Loucy (cell line): ENCODE results near the gene CLCNKB.

Source experiments
- H2AFZ ChIP-seq: fragments of 200-600 bp; sonication (generic); 2 replicates; pipeline ENCODE4 v1.6.0; 2016; ENCODE audit warnings: antibody characterized with exemption, mild to moderate bottlenecking, low read length, moderate library complexity
- H3F3A ChIP-seq: fragments of 200-600 bp; 2 replicates; pipeline ENCODE4 v1.6.0; 2016; ENCODE audit warnings: antibody characterized with exemption, low read depth, mild to moderate bottlenecking
- H3K27me3 ChIP-seq: fragments of 200-600 bp; sonication (generic); 2 replicates; pipeline ENCODE4 v1.6.1; 2014; ENCODE audit warnings: low read length, mild to moderate bottlenecking; ENCODE audit not compliant: insufficient read depth, poor library complexity, severe bottlenecking
- H3K36me3 ChIP-seq: fragments of 200-600 bp; sonication (generic); 2 replicates; pipeline ENCODE4 v1.6.1; 2016; ENCODE audit warnings: low read length; ENCODE audit not compliant: insufficient read depth
- H3K4me1 ChIP-seq: fragments of 200-600 bp; sonication (generic); 2 replicates; pipeline ENCODE4 v1.5.1; 2014; ENCODE audit warnings: low read length, mild to moderate bottlenecking; ENCODE audit not compliant: insufficient read depth, poor library complexity, severe bottlenecking
- H3K4me2 ChIP-seq: fragments of 200-600 bp; sonication (generic); 2 replicates; pipeline ENCODE4 v1.6.0; 2014; ENCODE audit warnings: antibody characterized with exemption, low read length, low read depth, mild to moderate bottlenecking; ENCODE audit not compliant: poor library complexity, severe bottlenecking
- H3K4me3 ChIP-seq: fragments of 200-600 bp; sonication (generic); 2 replicates; pipeline ENCODE4 v1.5.1; 2014; ENCODE audit warnings: low read length, mild to moderate bottlenecking, mixed read lengths; ENCODE audit not compliant: poor library complexity, severe bottlenecking
- H3K79me2 ChIP-seq: fragments of 200-600 bp; sonication (generic); 2 replicates; pipeline ENCODE4 v1.6.1; 2014; ENCODE audit warnings: low read length; ENCODE audit not compliant: insufficient read depth
- H3K9ac ChIP-seq: fragments of 200-600 bp; sonication (generic); 2 replicates; pipeline ENCODE4 v1.6.0; 2014; ENCODE audit warnings: mild to moderate bottlenecking, low read depth, low read length, moderate library complexity; ENCODE audit not compliant: poor library complexity, severe bottlenecking
- H3K9me2 ChIP-seq: fragments of 200-600 bp; sonication (generic); replicated peaks from 2 replicates; pipeline ENCODE4 v1.6.1; 2016; ENCODE audit warnings: low read depth, low read length, mixed read lengths
- H3K9me3 ChIP-seq: fragments of 200-600 bp; sonication (generic); 2 replicates; pipeline ENCODE4 v1.6.1; 2014; ENCODE audit warnings: mild to moderate bottlenecking, antibody characterized with exemption, low read length, low read depth; ENCODE audit not compliant: insufficient read depth
- H4K20me1 ChIP-seq: fragments of 200-600 bp; sonication (generic); 2 replicates; pipeline ENCODE4 v1.6.0; 2014; ENCODE audit warnings: antibody characterized with exemption, low read length, mild to moderate bottlenecking; ENCODE audit not compliant: insufficient read depth, poor library complexity, severe bottlenecking
- EZH2phosphoT487 ChIP-seq: fragments of 200-600 bp; IDR thresholded peaks from 2 replicates; pipeline ENCODE4 v1.6.1; 2018; ENCODE audit warnings: antibody characterized with exemption, mild to moderate bottlenecking, moderate library complexity, borderline replicate concordance
- TF ChIP-seq, protein P1 (sequence below): fragments of 200-600 bp; sonication (generic); conservative IDR thresholded peaks from 2 replicates; pipeline ENCODE4 v1.5.1; 2014; ENCODE audit warnings: mild to moderate bottlenecking, antibody characterized with exemption, low read length

CLCNKB gene

DNA sequence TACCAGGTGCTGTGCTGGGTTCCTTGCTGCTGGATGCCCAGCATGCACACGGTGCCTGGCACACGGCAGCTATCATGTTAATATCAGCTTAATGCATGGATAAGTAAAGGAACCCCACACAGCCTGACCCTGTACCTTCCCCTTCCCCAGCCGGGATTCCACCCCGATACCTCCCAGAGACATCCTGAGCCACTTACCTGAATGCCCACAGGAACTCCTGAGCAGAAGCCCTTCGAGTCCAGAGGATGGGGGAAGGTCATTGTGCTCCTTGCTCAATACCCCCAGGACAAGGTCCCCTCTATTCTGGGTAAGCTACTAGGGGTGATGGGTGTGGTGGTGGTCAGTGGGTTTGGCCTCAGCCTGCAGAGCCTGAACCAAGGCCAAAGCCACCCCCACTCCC, 28.5 kb downstream of the CLCNKB start:
- no peak overlapping the region for H3K4me2 ChIP-seq
- no peaks in the 10 kb centered on the region for H4K20me1 ChIP-seq
- H3K9me2 ChIP-seq, result no peaks in the 10 kb centered on the region
- H3K9ac ChIP-seq, result no peak overlapping the region
- H3K4me1 ChIP-seq, result peaks cover 4% of the 10 kb centered on the region
- H3F3A ChIP-seq, result no peaks in the 10 kb centered on the region
- no peaks in the 10 kb centered on the region for H3K36me3 ChIP-seq
- no peak overlapping the region for H3K4me3 ChIP-seq
- H3K79me2 ChIP-seq, result no peaks in the 10 kb centered on the region
- no peak overlapping the region for H2AFZ ChIP-seq
- H3K9me3 ChIP-seq, result no peaks in the 10 kb centered on the region
- TF ChIP-seq EZH2phosphoT487, result no peak
- TF ChIP-seq, protein P1, sequence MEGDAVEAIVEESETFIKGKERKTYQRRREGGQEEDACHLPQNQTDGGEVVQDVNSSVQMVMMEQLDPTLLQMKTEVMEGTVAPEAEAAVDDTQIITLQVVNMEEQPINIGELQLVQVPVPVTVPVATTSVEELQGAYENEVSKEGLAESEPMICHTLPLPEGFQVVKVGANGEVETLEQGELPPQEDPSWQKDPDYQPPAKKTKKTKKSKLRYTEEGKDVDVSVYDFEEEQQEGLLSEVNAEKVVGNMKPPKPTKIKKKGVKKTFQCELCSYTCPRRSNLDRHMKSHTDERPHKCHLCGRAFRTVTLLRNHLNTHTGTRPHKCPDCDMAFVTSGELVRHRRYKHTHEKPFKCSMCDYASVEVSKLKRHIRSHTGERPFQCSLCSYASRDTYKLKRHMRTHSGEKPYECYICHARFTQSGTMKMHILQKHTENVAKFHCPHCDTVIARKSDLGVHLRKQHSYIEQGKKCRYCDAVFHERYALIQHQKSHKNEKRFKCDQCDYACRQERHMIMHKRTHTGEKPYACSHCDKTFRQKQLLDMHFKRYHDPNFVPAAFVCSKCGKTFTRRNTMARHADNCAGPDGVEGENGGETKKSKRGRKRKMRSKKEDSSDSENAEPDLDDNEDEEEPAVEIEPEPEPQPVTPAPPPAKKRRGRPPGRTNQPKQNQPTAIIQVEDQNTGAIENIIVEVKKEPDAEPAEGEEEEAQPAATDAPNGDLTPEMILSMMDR, result no peak
- no peaks in the 10 kb centered on the region for H3K27me3 ChIP-seq

DNA sequence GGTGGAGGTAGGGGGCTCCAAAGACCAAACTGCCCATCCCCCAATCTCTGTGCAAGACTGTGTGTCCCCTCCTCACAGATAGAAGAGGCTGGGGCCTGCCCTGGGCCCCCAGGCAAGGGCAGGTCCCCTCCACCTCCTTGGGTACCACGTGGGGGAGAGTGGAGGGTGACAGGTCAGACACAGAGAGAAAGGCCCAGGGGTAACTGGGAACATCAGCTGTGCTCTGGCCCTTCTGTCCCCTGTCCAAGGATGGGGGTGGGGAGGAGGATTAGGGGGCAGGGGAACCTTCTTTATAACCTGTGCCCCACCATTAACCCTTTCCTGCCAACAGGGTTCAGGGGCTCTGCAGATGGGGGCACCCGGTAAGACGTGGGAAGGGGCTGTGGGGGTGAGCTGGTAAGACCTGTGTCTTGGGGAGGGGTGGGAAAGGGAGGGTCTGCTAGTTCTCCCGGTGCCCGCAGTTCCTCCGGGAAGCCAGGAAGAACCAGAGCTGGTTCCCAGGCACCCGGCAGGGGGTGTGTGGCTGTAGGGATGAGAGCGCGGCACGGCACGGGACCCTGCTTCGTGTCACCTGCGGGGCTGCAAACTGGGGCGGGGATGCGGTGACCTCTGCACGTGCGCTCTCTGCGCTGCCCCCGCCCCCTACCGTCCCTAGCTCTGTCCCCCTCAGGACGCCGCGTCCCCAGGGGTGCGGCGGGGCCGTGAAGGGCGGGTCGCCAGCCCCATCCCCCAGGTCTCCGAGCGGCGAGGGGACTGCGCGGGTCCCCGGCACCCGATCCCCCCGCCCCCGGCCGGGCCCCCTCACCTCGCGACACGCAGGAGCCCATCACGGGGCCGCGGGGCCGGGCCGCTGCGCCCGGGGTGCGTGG, 29.3 kb downstream of the CLCNKB start:
- no peaks in the 10 kb centered on the region for H3K36me3 ChIP-seq
- peaks cover 4% of the 10 kb centered on the region for H3K4me1 ChIP-seq
- no peak overlapping the region for H2AFZ ChIP-seq

DNA sequence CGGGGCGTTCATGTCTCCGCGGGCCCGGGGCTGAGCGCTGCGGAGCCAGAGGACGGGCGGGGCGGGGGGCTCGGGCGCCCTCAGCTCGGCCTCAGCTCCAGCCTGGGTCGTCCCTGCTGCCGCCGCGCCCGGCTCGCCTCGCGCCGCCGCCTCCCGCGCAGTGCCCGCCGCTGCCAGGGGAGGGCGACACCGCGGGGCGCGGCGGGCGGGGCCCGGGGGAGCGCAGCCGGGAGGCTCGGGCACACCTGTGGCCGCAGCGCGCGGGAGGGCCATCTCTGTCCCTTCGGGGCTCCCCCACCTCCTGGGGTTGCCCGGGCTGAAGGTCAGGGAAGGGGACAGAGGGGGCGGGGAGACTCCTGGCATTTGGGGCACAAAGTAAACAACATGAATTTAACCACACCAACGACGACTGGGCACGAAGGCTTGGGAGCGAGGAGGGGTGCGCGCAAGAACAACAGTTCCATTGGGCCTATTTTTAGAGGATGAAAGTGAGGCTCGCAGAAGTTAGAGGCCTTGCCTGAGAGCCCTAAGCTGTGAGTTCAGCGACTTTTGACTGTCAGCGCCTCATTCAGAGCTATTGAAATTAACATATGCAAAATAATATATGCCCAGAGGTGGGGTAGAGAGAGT, 30.0 kb downstream of the CLCNKB start, which contains the start of gene FAM131C:
TSS of gene FAM131C (minus strand) at position 162 of the 630 bp plus-strand sequence. CDS start 209 bp downstream, outside the sequence.
- no peaks in the 10 kb centered on the region for H3K79me2 ChIP-seq
- no peaks in the 10 kb centered on the region for H3K9me3 ChIP-seq
- H3K27me3 ChIP-seq, result no peaks in the 10 kb centered on the region
- H3K4me1 ChIP-seq, result peaks cover 4% of the 10 kb centered on the region
- no peaks in the 10 kb centered on the region for H3K9me2 ChIP-seq
- no peak within 1 kb of the TSS for H3K4me2 ChIP-seq
- H2AFZ ChIP-seq, result no peak within 1 kb of the TSS
- H4K20me1 ChIP-seq, result no peaks in the 10 kb centered on the region
- TF ChIP-seq EZH2phosphoT487, result no peak
- TF ChIP-seq, protein P1, result no peak
- H3K9ac ChIP-seq, result no peak within 1 kb of the TSS
- H3K36me3 ChIP-seq, result no peaks in the 10 kb centered on the region
- no peaks in the 10 kb centered on the region for H3F3A ChIP-seq
- H3K4me3 ChIP-seq, result no peak within 1 kb of the TSS

More for the DNA sequence above, 29.3 kb downstream of the CLCNKB start:
- H3K27me3 ChIP-seq, result no peaks in the 10 kb centered on the region
- no peak overlapping the region for H3K9ac ChIP-seq
- no peaks in the 10 kb centered on the region for H3K9me3 ChIP-seq
- H3K9me2 ChIP-seq, result no peaks in the 10 kb centered on the region
- H3K79me2 ChIP-seq, result no peaks in the 10 kb centered on the region
- H3K4me3 ChIP-seq, result no peak overlapping the region
- H4K20me1 ChIP-seq, result no peaks in the 10 kb centered on the region
- TF ChIP-seq, protein P1, result no peak
- TF ChIP-seq EZH2phosphoT487, result no peak
- H3K4me2 ChIP-seq, result no peak overlapping the region
- no peaks in the 10 kb centered on the region for H3F3A ChIP-seq
